ENCODE data around the gene SAMD4B.
"Not testable (repeated sequence)": the region's sequence is repeated elsewhere in the genome, so short reads cannot be mapped to it uniquely, and the experiment has no call there.

The SAMD4B gene

DNA sequence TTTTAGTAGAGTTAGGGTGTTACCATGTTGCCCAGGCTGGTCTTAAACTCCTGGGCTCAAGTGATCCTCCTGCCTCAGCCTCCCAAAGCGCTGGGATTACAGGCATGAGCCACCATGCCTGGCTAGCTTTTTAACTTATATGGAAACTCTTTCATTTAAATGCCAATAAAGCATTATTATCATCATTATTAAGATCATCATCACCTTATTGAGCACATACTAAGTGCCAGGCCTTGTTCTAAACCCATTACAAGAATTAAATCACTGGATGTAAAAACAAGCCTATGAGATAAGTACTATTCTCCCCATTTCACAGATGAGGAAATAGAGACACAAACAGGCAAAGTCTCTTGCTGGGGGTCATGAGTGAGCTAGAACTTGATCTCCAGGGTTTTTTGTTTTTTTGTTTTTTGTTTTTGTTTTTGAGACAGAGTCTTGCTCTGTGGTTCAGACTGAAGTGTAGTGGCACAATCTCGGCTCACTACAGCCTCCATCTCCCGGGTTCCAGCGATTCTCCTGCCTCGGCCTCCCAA lies 7.7 kb upstream of the SAMD4B start:
- DNase-seq (ENCODE audit: low spot score), result no peak

DNA sequence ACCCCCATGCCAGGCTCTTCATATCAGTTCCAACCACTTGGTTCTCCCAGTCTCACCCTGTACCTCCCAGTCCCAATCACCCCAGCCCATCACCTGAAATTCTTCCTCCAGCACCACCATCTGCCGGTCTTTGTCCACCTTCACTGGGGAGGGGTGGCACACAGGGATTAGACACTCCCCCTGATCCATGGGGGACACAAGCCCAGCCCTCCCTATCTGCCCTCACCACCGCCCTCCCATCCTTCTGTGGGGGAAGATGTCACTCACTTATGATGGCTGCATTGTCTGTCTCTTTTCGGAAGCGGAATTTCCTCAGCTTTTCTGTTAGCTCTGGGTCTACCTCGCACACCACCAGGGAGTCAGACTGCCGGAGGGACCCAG lies 7.1 kb upstream of the SAMD4B start:
- no peak for DNase-seq (ENCODE audit: low spot score)

DNA sequence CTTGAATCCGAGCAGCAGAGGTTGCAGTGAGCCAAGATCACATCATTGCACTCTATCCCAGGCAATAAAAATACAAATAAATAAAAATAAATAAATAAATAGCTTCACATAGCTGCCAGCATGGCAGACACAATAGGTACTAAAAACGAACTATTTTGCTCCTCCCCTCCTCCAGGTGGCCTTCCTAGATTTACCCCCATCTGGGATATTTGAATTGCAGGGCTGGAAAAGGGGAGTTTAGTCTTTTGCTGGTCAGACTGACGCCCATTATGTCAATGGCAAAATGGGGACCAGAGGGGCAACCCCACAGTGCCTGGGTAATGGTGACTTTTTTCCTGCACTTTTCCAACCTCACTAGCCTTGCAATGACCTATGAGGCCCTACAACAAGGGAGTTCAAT lies 5.7 kb upstream of the SAMD4B start:
- no peak for DNase-seq (ENCODE audit: low spot score)

GRCh38 chr19:39339674-39340073 lies 2.5 kb upstream of the SAMD4B start:
- DNase-seq (ENCODE audit: low spot score), result no peak

DNA sequence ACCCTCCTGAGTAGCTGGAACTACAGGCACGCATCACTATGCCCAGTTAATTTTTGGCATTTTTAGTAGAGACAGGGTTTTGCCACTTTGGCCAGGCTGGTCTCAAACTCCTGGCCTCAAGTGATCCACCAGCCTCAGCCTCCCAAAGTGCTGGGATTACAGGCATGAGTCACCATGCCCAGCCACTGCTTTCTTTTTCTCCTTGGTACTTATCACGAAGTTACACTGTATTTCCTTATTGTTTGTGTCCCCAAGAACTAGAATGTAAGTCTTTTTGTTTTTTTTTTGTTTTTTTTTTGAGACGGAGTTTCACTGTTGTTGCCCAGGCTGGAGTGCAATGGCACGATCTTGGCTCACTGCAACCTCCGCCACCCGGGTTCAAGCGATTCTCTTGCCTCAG lies 2.1 kb upstream of the SAMD4B start:
- not testable (repeated sequence) for DNase-seq (ENCODE audit: low spot score)

- DNase-seq (ENCODE audit: low spot score), result peak; percentile 33
Measured at GRCh38 chr19:39341129-39341718, 997 bp upstream of the SAMD4B start.

- DNase-seq (ENCODE audit: low spot score), result peak; percentile 29
Measured at GRCh38 chr19:39342647-39343305, 555 bp downstream of the SAMD4B start.

DNA sequence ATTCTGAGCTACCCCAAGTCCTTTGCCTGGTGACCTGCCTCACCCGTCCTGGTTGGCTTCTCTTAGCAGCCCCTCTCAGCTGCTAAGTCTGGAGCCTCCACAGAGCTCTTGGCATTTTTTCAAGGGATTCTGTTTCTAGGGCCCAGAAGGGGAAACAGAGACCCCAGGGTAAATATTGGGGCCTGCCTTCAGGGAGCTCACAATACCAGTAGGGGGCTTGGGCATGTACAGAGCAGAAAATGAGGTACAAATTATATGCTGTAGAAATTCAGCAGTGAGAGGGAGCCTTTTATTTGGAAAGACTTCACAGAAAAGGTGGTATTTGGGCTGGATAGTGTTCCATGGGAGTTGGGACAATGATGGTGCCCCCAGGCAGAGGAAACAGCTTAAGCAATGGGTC lies 3.7 kb downstream of the SAMD4B start:
- no peak for DNase-seq (ENCODE audit: low spot score)

- DNase-seq (ENCODE audit: low spot score), result no peak
Measured at GRCh38 chr19:39347332-39348164, 5.3 kb downstream of the SAMD4B start.

- no peak for DNase-seq (ENCODE audit: low spot score)
Measured at GRCh38 chr19:39349326-39349725, 7.1 kb downstream of the SAMD4B start.

- DNase-seq (ENCODE audit: low spot score), result no peak
Measured at GRCh38 chr19:39350156-39350555, 7.9 kb downstream of the SAMD4B start.

- DNase-seq (ENCODE audit: low spot score), result no peak
Measured at GRCh38 chr19:39351537-39352064, 9.4 kb downstream of the SAMD4B start.

DNA sequence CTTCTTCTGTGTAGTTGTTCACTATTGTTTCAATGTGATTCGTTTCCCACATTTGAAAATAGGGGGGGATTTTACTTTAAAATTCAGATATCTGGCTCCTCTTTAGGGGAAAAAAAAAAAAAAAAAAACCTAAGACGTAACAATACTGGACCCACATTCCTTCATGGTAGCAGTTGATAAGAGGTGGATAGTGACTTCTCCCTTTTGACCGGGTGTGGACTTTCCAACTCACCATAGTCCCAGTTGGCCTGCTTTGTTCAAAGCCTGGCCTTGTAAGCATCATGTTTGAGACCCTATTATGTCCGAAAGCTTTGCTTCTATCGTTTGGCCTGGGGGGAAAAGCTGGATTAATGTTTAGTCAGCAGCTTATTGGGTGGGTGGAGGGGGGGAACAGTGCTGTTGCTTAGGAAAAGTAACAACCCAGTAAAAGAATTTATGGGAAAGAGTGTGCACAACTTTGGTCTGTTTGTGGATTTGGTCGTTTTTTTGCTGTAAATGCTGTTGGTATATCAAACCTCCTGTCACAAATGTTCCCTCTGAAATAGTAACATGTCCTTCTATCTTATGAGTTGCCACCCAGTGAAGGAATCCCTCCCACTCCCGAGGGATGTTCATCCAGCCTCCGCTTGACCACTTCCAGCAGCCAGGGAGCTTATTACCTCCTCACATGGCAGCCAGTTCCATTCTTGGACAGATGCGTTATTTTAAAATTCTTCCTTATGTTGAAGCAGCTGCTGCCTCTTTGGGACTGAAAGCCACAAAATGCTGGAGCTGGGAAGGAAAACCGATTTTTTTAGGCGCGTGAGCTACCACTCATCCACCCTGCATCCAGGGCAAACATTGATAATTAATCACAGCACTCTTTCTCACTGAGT lies 10.4 kb downstream of the SAMD4B start:
- no peak for DNase-seq (ENCODE audit: low spot score)

DNA sequence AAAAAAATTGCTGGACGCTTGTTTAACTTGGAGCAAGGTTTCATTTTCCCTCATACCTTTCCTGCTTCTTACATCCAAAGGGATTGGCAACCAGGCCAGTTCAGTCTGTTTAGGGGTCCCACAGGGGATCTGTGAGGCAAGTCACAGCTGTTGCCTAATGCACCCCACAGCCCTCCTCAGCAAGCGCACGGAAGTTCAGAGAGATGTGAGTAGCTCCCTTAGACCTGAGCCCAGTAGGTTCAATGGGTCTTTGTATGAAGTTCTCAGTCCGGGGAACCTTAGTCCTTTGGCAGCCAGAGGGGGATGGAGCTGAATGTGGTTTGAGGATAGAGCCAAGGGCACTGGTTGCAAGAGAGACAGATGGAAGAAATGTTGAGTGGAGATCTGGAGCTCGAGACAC lies 13.0 kb downstream of the SAMD4B start:
- no peak for DNase-seq (ENCODE audit: low spot score)

DNA sequence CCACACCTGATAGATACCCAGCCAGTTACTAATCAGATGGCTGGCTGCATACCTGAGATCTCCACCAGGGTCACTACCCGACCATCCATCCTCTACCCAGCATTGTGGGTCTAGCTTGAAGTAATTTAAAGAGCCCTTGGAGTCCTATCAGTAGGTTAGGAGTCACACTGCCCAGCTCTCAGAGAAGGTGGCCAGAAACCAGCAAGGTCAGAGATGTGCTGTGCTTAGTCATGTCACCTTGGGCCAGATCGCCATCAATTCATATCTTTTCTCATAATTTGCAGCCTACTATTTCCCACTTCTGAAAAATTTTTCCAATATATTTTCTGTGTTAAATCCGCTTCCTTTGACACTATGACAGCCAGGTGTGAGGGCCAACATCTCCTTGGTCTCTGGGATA lies 13.9 kb downstream of the SAMD4B start:
- no peak for DNase-seq (ENCODE audit: low spot score)

DNA sequence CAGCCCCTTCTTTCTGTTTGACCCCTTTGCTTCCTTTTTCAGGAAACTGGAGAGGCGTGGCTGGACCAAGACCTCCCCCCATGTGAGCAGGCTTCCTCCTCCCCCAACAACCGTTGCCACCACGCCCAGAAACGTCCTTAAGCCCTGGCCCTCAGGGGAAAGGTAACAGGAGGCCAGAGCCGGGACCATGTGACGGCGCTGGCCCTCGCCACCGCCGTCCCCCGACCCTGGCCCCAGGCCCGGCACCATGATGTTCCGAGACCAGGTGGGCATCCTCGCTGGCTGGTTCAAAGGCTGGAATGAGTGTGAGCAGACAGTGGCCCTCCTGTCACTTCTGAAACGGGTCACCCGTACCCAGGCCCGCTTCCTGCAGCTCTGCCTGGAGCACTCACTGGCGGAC lies 14.4 kb downstream of the SAMD4B start:
- DNase-seq (ENCODE audit: low spot score), result no peak

- DNase-seq (ENCODE audit: low spot score), result no peak
Measured at GRCh38 chr19:39359026-39359425, 16.8 kb downstream of the SAMD4B start.

GRCh38 chr19:39360599-39360998 lies 18.4 kb downstream of the SAMD4B start:
- DNase-seq (ENCODE audit: low spot score), result no peak

DNA sequence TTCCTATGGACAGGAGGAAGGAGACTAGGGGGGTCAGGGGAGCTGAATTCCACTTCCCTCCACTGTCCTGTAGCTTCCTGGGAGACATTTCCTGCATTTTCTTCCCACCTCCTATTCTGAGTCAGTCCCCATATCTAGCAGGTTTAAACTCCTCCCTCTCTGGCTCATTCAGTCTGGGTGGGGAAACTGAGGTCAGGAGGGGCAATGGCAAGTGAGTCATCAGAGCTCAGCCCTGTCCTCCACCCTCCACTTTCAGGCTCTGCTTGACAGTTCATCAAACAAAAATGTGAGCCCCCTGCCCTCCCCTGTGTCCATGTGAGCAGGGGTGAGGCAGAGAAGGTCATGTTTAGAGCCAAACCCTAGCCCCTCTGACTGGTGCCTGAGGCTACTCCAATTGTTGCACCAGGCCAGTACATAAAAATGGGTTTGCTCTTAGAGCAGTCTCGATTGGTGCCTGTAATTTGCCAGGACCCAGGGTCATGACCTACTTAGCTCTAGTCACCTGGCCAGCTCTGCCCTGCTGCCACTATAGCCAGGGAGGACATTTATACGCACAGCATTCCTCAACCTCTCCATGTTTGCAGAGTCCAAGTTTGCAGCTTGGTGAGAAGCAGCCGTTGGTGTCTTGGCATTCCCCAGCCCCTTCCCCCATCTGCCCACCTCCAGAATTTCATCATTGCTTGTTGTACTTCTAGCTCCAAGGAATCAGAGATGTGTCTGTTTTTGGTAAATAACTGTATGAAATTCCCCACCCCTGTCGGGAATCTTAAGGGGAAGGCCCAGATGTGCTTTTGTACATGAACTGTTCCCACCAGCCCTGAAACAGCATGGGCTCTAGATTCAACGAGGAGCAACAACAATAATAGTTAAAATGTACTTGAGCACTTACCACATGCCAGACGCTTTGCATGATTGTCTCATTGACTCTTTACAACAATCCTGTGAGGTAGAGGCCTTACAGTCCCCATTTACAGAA lies 20.7 kb downstream of the SAMD4B start:
- no peak for DNase-seq (ENCODE audit: low spot score)

DNA sequence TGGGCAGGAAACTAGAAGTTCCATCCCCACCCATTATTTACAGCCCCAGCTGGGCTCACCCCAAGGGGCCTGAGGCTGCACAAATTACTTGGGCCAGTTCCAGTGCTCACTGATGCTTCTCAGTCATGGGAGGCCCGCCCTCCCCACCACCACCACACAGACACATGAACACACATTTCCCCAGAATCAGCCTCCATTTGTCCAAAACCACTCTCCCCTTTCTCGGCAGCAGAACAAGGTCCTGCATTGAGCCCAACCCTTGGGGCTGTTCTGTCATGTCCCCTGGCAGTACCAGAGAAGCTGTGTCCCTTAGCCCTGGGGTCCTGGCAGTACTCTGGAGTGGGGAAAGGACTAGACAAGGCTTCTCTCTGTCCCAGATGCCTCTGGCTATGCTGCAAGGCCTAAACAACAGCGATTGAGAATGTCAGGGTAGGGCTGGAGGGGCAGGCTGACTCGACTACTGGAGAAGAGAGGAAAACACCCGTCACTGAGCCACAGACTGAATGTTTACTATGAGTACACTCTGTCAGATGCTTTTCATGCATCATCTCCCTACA lies 21.8 kb downstream of the SAMD4B start:
- no peak for DNase-seq (ENCODE audit: low spot score)

Measured in iPS-NIHi11 (cell line).